ENCODE measurements around the gene ARHGEF28. TPM values are rescaled to one million over a fixed set of nuclear protein-coding genes. Genes with fewer than 3 reads are reported as not detected.

Gene ARHGEF28
- total and polyA plus RNA-seq, 2 of the 13 experiments (the other 11 are each of a cell fraction or from before 2014, with no cell fraction given) = 17.4 to 34.1 TPM

DNA sequence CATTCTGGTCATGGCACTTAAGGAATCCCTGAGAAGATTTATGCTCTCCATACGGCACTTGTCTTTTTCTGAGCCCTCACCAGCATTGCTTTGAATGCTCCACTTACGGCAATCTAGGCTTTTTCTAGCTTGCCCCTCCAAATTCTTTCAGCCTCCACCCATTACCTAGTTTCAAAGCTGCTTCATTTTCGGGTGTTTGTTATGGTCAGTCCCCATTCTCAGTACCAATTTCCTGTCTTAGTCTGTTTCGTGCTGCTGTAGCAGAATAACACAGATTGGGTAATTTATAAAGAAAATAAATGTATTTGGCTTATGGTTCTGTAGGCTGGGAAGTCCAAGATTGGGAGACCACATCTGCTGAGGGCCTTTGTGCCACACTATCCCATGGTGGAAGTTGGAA is 42.0 kb downstream of the ARHGEF28 start:
- intact Hi-C loops (cut with micrococcal nuclease; ENCODE audit: unreplicated experiment) = no loop called here
- Histone ChIP-seq H3K27me3 (ENCODE audit: control insufficient read depth in 1 of 2, insufficient read depth in 2 of 2, low read length in 2 of 2) (no peaks in the 10 kb centered on the region), H3K27ac (ENCODE audit: extremely low read length, insufficient read depth, low read length) (no peak overlapping the region), H2AFZ (ENCODE audit: low read length) (no peak overlapping the region), H3K79me2 (ENCODE audit: insufficient read depth, low read length) (peaks cover 26% of the 10 kb centered on the region), H3K36me3 (replicated peaks in 1 of 2; ENCODE audit: control insufficient read depth in 1 of 2, insufficient read depth in 2 of 2, low read length in 2 of 2) (no peaks in the 10 kb centered on the region; a peak in 1 of 5 replicates), H3K9me3 (ENCODE audit: low read length) (no peaks in the 10 kb centered on the region), H4K20me1 (ENCODE audit: insufficient read depth, low read length) (no peaks in the 10 kb centered on the region), H3K4me3 (replicated peaks in 1 of 3; ENCODE audit: insufficient read depth in 1 of 3, low read depth in 2 of 3, low read length in 3 of 3) (no peak overlapping the region), H3K9ac (ENCODE audit: insufficient read depth, low read depth, low read length) (no peak overlapping the region), H3K4me2 (ENCODE audit: low read depth, low read length) (no peak overlapping the region), H3K4me1 (ENCODE audit: insufficient read depth, low read length) (peaks cover 48% of the 10 kb centered on the region)
- ATAC-seq = no peak
- ChIA-PET CTCF (ENCODE audit: low intra/inter-chr PET ratio, low total read pairs) (no interaction called here), POLR2A (no interaction called here)
- WGBS (ENCODE audit: low lambda C conversion rate) = 72% methylated on average over 4 of the region's 4 CpGs
- no peak for FAIRE-seq
- BruUV-seq (replicated peaks) = no TSS peak
- in situ Hi-C loops (cut with HindIII; ENCODE audit: extremely low pct_ligation_motif_present, low pct_unique_long_range_greater_than_20kb) = no loop called here
- DNase-seq (ENCODE audit: low spot score) = no peak
- TF ChIP-seq, protein P1, sequence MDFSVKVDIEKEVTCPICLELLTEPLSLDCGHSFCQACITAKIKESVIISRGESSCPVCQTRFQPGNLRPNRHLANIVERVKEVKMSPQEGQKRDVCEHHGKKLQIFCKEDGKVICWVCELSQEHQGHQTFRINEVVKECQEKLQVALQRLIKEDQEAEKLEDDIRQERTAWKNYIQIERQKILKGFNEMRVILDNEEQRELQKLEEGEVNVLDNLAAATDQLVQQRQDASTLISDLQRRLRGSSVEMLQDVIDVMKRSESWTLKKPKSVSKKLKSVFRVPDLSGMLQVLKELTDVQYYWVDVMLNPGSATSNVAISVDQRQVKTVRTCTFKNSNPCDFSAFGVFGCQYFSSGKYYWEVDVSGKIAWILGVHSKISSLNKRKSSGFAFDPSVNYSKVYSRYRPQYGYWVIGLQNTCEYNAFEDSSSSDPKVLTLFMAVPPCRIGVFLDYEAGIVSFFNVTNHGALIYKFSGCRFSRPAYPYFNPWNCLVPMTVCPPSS (IDR thresholded peaks at IDR 0.05) = no peak
- no peak for TF ChIP-seq TAF1 (CRISPR knock-in tag; IDR thresholded peaks at IDR 0.05)
- TF ChIP-seq NCOA5 (CRISPR knock-in tag; IDR thresholded peaks at IDR 0.05) = no peak
- TF ChIP-seq MLLT10 (CRISPR knock-in tag; IDR thresholded peaks at IDR 0.05) = no peak
- no peak for TF ChIP-seq RAD51 (IDR thresholded peaks at IDR 0.05; ENCODE audit: borderline replicate concordance)
- TF ChIP-seq GABPB1 (CRISPR knock-in tag; IDR thresholded peaks at IDR 0.05) = no peak
- no peak for TF ChIP-seq ZNF766 (CRISPR knock-in tag; IDR thresholded peaks at IDR 0.05; ENCODE audit: borderline replicate concordance)
- no peak for TF ChIP-seq SKI (IDR thresholded peaks at IDR 0.05; ENCODE audit: partially characterized antibody)
- TF ChIP-seq TCF12 (IDR thresholded peaks at IDR 0.05) = no peak
- no peak for TF ChIP-seq TCF12 (CRISPR knock-in tag; IDR thresholded peaks at IDR 0.05)
- TF ChIP-seq SRSF1 (optimal IDR thresholded peaks at IDR 0.05; ENCODE audit: low read depth, low read length) = no peak
- TF ChIP-seq ZNF501 (CRISPR knock-in tag; IDR thresholded peaks at IDR 0.05) = no peak
- TF ChIP-seq CCAR2 (optimal IDR thresholded peaks at IDR 0.05; ENCODE audit: low read depth, low read length) = no peak
- no peak for TF ChIP-seq ZC3H4 (CRISPR knock-in tag; IDR thresholded peaks at IDR 0.05; ENCODE audit: borderline replicate concordance)
- TF ChIP-seq ZFYVE20 (CRISPR knock-in tag; IDR thresholded peaks at IDR 0.05; ENCODE audit: borderline replicate concordance, low read depth) = no peak
- TF ChIP-seq, protein P2, sequence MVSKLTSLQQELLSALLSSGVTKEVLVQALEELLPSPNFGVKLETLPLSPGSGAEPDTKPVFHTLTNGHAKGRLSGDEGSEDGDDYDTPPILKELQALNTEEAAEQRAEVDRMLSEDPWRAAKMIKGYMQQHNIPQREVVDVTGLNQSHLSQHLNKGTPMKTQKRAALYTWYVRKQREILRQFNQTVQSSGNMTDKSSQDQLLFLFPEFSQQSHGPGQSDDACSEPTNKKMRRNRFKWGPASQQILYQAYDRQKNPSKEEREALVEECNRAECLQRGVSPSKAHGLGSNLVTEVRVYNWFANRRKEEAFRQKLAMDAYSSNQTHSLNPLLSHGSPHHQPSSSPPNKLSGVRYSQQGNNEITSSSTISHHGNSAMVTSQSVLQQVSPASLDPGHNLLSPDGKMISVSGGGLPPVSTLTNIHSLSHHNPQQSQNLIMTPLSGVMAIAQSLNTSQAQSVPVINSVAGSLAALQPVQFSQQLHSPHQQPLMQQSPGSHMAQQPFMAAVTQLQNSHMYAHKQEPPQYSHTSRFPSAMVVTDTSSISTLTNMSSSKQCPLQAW (CRISPR knock-in tag; IDR thresholded peaks at IDR 0.05) = no peak
